Testis (tissue), 2 donors: ENCODE results near the gene RTN4RL1.

ENCODE experiments used
- CTCF ChIP-seq, 3 experiments: fragments of 450-650 bp in 2 of 3; fragments of 200-600 bp in 1 of 3; sonication (generic) in 1 of 3; IDR thresholded peaks; one replicate each; pipeline ENCODE4 v1.5.1; 2016 to 2019; ENCODE audit warnings: antibody characterized with exemption in 3 of 3, mild to moderate bottlenecking in 2 of 3, moderate library complexity in 1 of 3
- POLR2A ChIP-seq: fragments of 450-650 bp; IDR thresholded peaks from one replicate; pipeline ENCODE4 v1.6.1; 2017; ENCODE audit warnings: antibody characterized with exemption, mild to moderate bottlenecking, moderate library complexity

- no peak for TF ChIP-seq POLR2A
- TF ChIP-seq CTCF (IDR thresholded peaks at IDR 0.05), result peak; percentile 60 to 72 (median 61)
Measured at GRCh38 chr17:2058586-2059546, 33.7 kb upstream of the RTN4RL1 start.
